Measurements from ENCODE around the gene CMSS1.
"Not testable (repeated sequence)": the region's sequence is repeated elsewhere in the genome, so short reads cannot be mapped to it uniquely, and the experiment has no call there.

CMSS1 gene

DNA sequence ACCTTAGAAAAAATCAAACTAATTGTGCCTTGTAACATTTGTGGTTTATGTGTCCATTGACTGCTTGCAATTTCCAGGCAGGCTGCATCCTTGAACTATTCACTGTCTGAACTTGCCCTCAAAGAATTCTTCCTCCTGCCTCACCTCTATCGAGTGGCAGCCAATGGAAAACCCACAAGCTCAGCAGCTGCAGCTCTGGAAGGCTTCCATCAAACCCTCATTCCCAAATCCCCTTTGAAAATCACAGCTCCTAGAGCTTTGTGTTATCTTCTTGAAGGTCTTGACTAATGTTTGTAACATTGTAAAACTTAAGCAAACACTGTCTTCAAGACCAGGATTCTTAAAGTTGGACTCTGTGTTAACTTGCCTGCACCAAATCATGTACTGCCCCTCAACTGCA, 215.5 kb downstream of the CMSS1 start:
- peak; percentile 6 for DNase-seq

DNA sequence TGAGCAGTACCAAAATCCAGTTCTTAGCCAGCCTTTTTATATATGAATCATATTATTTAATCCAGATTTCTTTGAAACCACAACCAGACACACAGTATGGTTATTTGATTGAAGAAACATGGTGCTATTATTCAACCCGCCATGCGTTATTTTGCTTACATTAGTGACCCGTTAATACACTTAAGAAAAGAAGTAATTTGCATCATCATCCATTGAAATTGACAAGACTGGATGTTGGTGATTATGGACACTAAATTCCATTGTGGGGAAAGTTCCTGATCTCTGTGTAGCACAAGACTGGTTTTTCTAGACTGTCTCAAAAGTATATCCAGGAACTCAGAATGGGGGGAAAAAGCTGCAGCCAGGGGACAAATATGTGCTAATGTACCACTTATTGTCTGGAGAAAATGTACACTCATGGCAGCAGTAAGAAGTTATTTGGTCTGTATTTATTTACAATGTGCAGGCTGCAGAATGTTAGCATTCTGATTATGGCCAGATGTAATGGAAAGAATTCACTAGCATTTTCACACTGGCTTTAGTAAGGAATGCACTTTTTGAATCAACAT, 216.3 kb downstream of the CMSS1 start:
- no peak for DNase-seq

DNA sequence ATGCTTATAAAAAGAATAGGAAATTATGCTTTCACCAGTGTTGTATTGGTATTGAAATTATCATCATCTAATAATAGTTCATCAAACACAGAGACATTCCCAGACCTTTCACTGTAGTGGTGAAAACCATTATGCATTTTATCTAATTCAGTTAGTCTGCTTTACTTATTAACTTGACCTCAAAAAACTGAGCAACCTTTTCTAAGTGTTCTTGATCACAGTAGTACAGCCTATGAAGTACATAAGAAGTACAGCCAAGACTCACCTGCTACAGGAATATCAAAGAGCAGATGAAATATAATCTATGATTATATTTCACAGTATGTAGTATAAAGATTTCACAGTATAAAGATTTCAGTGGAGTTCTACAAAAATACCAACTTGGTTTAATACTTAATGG, 221.4 kb downstream of the CMSS1 start:
- no peak for DNase-seq

- DNase-seq, result no peak
These were observed 223.0 kb downstream of the CMSS1 start for GRCh38 chr3:100040451-100041225.

- DNase-seq, result no peak
These were observed 223.7 kb downstream of the CMSS1 start for GRCh38 chr3:100041328-100041749.

GRCh38 chr3:100042166-100042981, 224.7 kb downstream of the CMSS1 start:
- no peak for DNase-seq

DNA sequence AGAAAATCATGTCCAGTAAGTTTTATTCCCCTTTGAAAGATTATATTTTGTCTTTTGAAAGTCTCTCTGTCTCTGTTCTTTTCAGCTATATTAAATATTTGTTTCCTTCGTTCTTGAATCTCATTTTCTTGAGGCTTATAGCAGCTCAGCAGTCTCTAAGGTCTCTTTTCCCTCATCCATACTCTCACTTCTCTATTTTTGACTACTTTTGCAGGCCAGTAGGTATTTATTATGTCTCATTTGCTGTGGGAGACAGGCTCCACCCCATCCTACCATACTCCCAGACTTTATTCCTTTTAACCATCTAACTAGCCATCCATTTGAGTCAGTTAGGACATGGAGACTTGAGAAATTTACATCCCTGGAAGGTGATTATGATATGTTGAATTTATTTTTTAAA, 225.6 kb downstream of the CMSS1 start:
- DNase-seq, result no peak

- no peak for DNase-seq
These were observed 226.7 kb downstream of the CMSS1 start for GRCh38 chr3:100044369-100044768.

- DNase-seq, result no peak
These were observed 228.0 kb downstream of the CMSS1 start for GRCh38 chr3:100045696-100046095.

- DNase-seq, result no peak
These were observed 229.3 kb downstream of the CMSS1 start for GRCh38 chr3:100046986-100047385.

DNA sequence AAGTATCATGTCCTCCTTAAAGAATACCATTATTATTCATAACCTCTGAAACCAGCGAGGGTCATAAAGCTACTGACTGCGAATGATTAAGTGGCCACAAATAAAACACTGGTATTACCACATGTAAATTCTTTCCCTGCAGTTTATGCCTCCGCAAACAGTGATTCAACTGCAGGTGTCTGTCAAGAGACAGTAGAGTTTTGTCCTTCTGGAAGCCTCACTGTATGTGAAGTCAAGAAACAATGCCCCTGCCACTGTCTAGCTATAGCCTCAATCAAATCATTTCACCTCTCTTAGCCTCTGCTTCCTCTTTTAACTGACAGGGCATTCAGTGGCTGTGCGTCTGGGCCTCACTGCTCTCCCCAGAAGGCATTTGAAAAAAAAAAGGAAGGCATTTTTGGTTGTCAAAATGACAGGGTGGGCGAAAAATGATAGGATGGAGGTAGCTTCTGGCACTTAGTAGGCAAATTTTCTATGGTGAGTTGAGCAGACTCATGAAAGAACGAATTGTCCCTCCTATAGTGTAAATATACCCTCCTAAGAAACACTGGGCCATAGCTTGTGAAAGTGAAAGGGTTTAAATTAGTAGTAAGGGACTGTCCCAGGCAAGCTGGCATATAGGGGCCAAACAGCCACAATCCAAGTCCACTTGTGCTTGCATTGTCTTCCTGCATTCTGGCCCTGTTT, 229.9 kb downstream of the CMSS1 start:
- no peak for DNase-seq

DNA sequence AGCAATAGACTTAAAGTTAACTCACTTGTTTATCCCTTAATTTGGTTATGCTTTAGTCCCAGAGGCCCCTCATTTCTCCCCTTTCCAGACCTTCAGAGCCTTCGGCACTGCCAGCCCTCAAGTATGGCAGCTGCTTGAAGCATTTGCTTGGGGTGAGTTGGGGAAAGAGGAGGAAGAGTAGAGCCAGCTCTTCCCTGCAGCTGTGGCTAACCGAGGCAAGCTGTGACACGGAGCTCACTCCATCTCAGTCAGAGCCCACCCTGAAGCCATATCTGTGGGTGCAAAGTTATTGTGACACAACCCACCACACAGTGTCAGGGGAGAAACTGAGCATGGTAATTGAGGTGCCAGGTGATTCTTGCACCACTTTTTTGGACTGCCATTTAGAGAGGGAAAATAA, 230.6 kb downstream of the CMSS1 start:
- DNase-seq, result no peak

GRCh38 chr3:100051513-100051912, 233.9 kb downstream of the CMSS1 start:
- not testable (repeated sequence) for DNase-seq

DNA sequence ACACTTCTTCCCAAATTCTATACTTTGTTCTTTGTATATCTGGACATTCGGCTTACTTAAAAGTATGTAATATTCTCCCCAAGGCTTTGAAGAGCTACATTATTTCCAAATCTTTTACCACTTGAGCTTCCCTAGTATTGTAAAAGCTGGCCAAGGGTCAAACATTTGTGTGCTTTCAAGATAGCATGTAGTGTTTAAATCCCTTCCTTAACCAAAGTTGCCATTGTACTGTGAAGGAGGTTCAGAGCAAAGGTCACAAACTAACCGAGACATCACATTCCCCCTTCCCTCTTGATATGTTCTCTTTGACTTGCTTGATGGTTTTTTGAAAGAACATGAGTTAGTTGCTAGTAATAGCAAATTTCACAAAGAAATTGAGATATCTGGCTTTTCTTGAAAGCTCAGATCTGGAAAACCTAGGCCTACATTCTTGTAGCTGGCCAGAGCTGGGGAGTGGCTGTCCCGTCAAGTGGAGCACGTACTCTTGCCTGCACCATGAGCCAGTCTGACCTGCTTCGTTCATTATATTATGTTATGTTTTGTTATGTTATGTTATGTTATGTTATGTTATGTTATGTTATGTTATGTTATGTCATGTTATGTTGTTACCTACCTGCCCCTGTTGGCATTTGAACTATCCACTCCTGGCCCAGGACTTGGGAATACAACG, 236.4 kb downstream of the CMSS1 start:
- no peak for DNase-seq

GRCh38 chr3:100057716-100058575, 240.3 kb downstream of the CMSS1 start:
- no peak for DNase-seq

DNA sequence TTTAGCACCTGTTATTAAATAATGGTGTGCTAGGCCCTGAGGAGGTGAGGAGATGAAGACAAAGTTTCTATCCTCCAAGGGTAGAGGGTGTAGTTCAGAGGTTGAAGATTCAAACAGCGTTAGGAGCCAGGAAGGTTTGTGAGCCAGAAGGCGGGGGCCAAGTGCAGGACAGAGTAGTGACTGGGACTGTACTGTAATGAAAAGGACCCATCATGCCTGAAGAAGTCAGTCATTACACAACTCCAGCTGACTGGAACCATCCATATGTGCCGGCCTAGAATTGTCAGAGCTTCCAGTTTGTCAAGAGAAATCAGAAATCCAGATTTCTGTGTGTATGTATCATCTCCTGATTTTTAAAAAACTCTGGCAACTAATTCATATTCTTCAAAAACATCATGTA, 241.8 kb downstream of the CMSS1 start:
- DNase-seq, result no peak

GRCh38 chr3:100060685-100061484, 243.2 kb downstream of the CMSS1 start:
- DNase-seq, result no peak

- no peak for DNase-seq
These were observed 245.0 kb downstream of the CMSS1 start for GRCh38 chr3:100062665-100063064.

- no peak for DNase-seq
These were observed 246.3 kb downstream of the CMSS1 start for GRCh38 chr3:100063929-100064461.

- no peak for DNase-seq
These were observed 249.9 kb downstream of the CMSS1 start for GRCh38 chr3:100067589-100067988.

DNA sequence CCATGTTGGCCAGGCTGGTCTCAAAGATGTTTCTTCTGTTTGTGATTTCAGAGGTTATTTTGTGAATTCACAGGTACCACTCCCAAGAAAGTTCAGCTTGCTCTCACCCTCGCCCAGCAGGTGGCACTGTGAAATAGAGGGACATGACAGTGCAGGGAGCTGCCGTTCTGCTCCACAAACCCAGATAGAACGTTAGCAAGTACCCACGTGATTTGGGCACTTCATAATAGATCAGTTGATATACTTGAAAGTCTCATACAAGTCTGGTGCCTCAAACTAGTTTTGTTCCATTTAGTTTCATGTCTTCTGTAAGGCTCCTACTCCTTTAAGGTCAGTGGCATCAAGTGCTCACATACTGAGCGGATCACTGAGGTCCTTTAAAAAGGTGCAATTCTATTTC, 251.2 kb downstream of the CMSS1 start:
- peak; percentile 69 for DNase-seq
